ENCODE results near the gene VPS39. TPM values are rescaled to one million over a fixed set of nuclear protein-coding genes. Genes with fewer than 3 reads are reported as not detected.

The VPS39 gene
- total and polyA plus RNA-seq, 2 donors (not counting 3 experiments of a cell fraction or from before 2014, with no cell fraction given) = 56.5 to 56.7 TPM

GRCh38 chr15:42148808-42149492 lies 59.2 kb downstream of the VPS39 start:
- BruUV-seq (replicated peaks) = no TSS peak
- Histone ChIP-seq H3K9ac (replicated peaks; ENCODE audit: extremely low read depth, insufficient read depth, low read length) (no peak overlapping the region), H3K4me2 (ENCODE audit: insufficient read depth, low read length) (no peak overlapping the region), H2AFZ (ENCODE audit: low read depth, low read length) (no peak overlapping the region), H3K36me3 (ENCODE audit: control insufficient read depth in 2 of 2, extremely low read depth in 1 of 2, insufficient read depth in 2 of 2, low read length in 2 of 2) (no peaks in the 10 kb centered on the region), H3K27me3 (ENCODE audit: control insufficient read depth in 2 of 2, insufficient read depth in 2 of 2, low read length in 2 of 2) (no peaks in the 10 kb centered on the region), H3K79me2 (ENCODE audit: control insufficient read depth, insufficient read depth, low read length) (no peaks in the 10 kb centered on the region), H3K9me3 (replicated peaks; ENCODE audit: control insufficient read depth, insufficient read depth, low read length) (no peaks in the 10 kb centered on the region), H4K20me1 (replicated peaks; ENCODE audit: control insufficient read depth, extremely low read depth, insufficient read depth, low read length) (no peaks in the 10 kb centered on the region), H3K9me1 (replicated peaks; ENCODE audit: control insufficient read depth, extremely low read depth, insufficient read depth, low read length) (no peaks in the 10 kb centered on the region), H3K4me1 (ENCODE audit: control insufficient read depth, extremely low read depth, insufficient read depth, low read length) (no peaks in the 10 kb centered on the region), H3K4me3 (replicated peaks in 1 of 3; ENCODE audit: insufficient read depth in 1 of 3, low read depth in 1 of 3, low read length in 3 of 3) (no peak overlapping the region), H3K27ac (ENCODE audit: insufficient read depth, low read depth, low read length) (no peak overlapping the region)
- ChIA-PET CTCF (interaction anchor here (0.8 to 3.5 kb wide), 2 partner anchors 11 to 65 kb away, joined by 3 to 24 read pairs; no protein-coding TSS in a partner anchor), POLR2A (no interaction called here)
- intact Hi-C loops (cut with micrococcal nuclease) (no loop called here), dilution Hi-C loops (cut with MboI; ENCODE audit: extremely low pct_ligation_motif_present, low sequenced_read_pairs) (no loop called here)
- no peak for FAIRE-seq
- no peak for DNase-seq (ENCODE audit: low read depth, low spot score)
- TF ChIP-seq POLR2AphosphoS5 (IDR thresholded peaks at IDR 0.05; ENCODE audit: insufficient read depth, low read depth, low read length) = no peak
- TF ChIP-seq JUN (IDR thresholded peaks at IDR 0.05; ENCODE audit: borderline replicate concordance, insufficient read depth, insufficient read length, low read depth) = no peak
- TF ChIP-seq MAX (IDR thresholded peaks at IDR 0.05; ENCODE audit: insufficient read depth, insufficient read length) = no peak
- TF ChIP-seq POLR2A (IDR thresholded peaks at IDR 0.05; ENCODE audit: low read depth, low read length) = no peak
- no peak for TF ChIP-seq EZH2 (IDR thresholded peaks at IDR 0.05; ENCODE audit: borderline replicate concordance, low read depth, low read length, severe bottlenecking)
- no peak for TF ChIP-seq FOS (IDR thresholded peaks at IDR 0.05; ENCODE audit: borderline replicate concordance, insufficient read depth, low read length)

DNA sequence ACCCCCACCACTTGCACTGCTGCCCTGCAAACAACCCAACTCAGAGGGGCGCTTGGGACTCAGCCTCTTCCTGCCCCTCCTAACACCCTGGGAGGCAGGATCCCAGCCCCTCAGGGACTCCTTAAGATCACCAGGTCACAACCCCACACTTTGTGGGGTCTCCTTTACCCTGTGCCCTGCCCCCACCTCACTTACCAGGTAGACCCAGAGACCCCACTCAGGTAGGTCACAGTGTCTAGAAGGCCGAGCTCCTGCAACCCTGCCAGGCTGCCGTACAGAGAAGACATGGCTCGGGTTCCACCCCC lies 60.7 kb downstream of the VPS39 start:
- intact Hi-C loops (cut with micrococcal nuclease) = no loop called here
- Histone ChIP-seq H3K27me3 (ENCODE audit: control insufficient read depth in 2 of 2, insufficient read depth in 2 of 2, low read length in 2 of 2) (no peaks in the 10 kb centered on the region), H3K4me3 (replicated peaks in 1 of 3; ENCODE audit: insufficient read depth in 1 of 3, low read depth in 1 of 3, low read length in 3 of 3) (no peak overlapping the region), H3K79me2 (ENCODE audit: control insufficient read depth, insufficient read depth, low read length) (no peaks in the 10 kb centered on the region), H3K4me2 (ENCODE audit: insufficient read depth, low read length) (no peak overlapping the region), H2AFZ (ENCODE audit: low read depth, low read length) (no peak overlapping the region), H4K20me1 (replicated peaks; ENCODE audit: control insufficient read depth, extremely low read depth, insufficient read depth, low read length) (no peaks in the 10 kb centered on the region), H3K9me1 (replicated peaks; ENCODE audit: control insufficient read depth, extremely low read depth, insufficient read depth, low read length) (no peaks in the 10 kb centered on the region), H3K27ac (ENCODE audit: insufficient read depth, low read depth, low read length) (no peak overlapping the region), H3K36me3 (ENCODE audit: control insufficient read depth in 2 of 2, extremely low read depth in 1 of 2, insufficient read depth in 2 of 2, low read length in 2 of 2) (no peaks in the 10 kb centered on the region), H3K9me3 (replicated peaks; ENCODE audit: control insufficient read depth, insufficient read depth, low read length) (no peaks in the 10 kb centered on the region), H3K9ac (replicated peaks; ENCODE audit: extremely low read depth, insufficient read depth, low read length) (no peak overlapping the region), H3K4me1 (ENCODE audit: control insufficient read depth, extremely low read depth, insufficient read depth, low read length) (no peaks in the 10 kb centered on the region)
- BruUV-seq (replicated peaks) = no TSS peak
- dilution Hi-C loops (cut with MboI; ENCODE audit: extremely low pct_ligation_motif_present, low sequenced_read_pairs) = no loop called here
- DNase-seq (ENCODE audit: low read depth, low spot score) (no peak), FAIRE-seq (no peak)
- no peak for TF ChIP-seq FOS (IDR thresholded peaks at IDR 0.05; ENCODE audit: borderline replicate concordance, insufficient read depth, low read length)
- TF ChIP-seq, protein P1, sequence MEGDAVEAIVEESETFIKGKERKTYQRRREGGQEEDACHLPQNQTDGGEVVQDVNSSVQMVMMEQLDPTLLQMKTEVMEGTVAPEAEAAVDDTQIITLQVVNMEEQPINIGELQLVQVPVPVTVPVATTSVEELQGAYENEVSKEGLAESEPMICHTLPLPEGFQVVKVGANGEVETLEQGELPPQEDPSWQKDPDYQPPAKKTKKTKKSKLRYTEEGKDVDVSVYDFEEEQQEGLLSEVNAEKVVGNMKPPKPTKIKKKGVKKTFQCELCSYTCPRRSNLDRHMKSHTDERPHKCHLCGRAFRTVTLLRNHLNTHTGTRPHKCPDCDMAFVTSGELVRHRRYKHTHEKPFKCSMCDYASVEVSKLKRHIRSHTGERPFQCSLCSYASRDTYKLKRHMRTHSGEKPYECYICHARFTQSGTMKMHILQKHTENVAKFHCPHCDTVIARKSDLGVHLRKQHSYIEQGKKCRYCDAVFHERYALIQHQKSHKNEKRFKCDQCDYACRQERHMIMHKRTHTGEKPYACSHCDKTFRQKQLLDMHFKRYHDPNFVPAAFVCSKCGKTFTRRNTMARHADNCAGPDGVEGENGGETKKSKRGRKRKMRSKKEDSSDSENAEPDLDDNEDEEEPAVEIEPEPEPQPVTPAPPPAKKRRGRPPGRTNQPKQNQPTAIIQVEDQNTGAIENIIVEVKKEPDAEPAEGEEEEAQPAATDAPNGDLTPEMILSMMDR (IDR thresholded peaks at IDR 0.05; ENCODE audit: extremely low read depth in 1 of 2, insufficient read depth in 1 of 2, low read depth in 1 of 2, low read length in 2 of 2) = no peak
- no peak for TF ChIP-seq MAX (IDR thresholded peaks at IDR 0.05; ENCODE audit: insufficient read depth, insufficient read length)
- TF ChIP-seq POLR2A (IDR thresholded peaks at IDR 0.05; ENCODE audit: low read depth, low read length) = no peak
- no peak for TF ChIP-seq GATA2 (IDR thresholded peaks at IDR 0.05; ENCODE audit: insufficient read depth, insufficient read length, low read depth, low read length)
- no peak for TF ChIP-seq JUN (IDR thresholded peaks at IDR 0.05; ENCODE audit: borderline replicate concordance, insufficient read depth, insufficient read length, low read depth)
- no peak for TF ChIP-seq EZH2 (IDR thresholded peaks at IDR 0.05; ENCODE audit: borderline replicate concordance, low read depth, low read length, severe bottlenecking)
- TF ChIP-seq POLR2AphosphoS5 (IDR thresholded peaks at IDR 0.05; ENCODE audit: insufficient read depth, low read depth, low read length) = no peak
- TF ChIP-seq MYC (IDR thresholded peaks at IDR 0.05; ENCODE audit: low read depth, low read length) = no peak
- CTCF ChIA-PET = interaction anchor here (0.8 to 3.5 kb wide), 2 partner anchors 9 to 63 kb away, joined by 3 to 24 read pairs; no protein-coding TSS in a partner anchor
- POLR2A ChIA-PET = no interaction called here
